Trophoblast cell (in vitro differentiated cells and primary cell): Measurements from ENCODE around the gene KCNQ2.
"Not testable (repeated sequence)": the region's sequence is repeated elsewhere in the genome, so short reads cannot be mapped to it uniquely, and the experiment has no call there.

Experiments
- DNase-seq, 2 donors: peaks; one replicate each; pipeline ENCODE4 v3.0.0-alpha.2; 2016
- H2AFZ ChIP-seq: 2 replicates; pipeline ENCODE4 v1.6.1; 2013; ENCODE audit warnings: low read length, moderate library complexity, mild to moderate bottlenecking; ENCODE audit not compliant: insufficient read depth, poor library complexity
- H2AK5ac ChIP-seq: 2 replicates; pipeline ENCODE4 v1.6.1; 2013; ENCODE audit warnings: mild to moderate bottlenecking, low read length
- H2BK120ac ChIP-seq: 2 replicates; pipeline ENCODE4 v1.6.1; 2013; ENCODE audit warnings: low read length, mild to moderate bottlenecking, moderate library complexity; ENCODE audit not compliant: insufficient read depth, poor library complexity
- H2BK12ac ChIP-seq: 2 replicates; pipeline ENCODE4 v1.6.1; 2013; ENCODE audit warnings: mild to moderate bottlenecking, low read length, moderate library complexity
- H2BK5ac ChIP-seq: 2 replicates; pipeline ENCODE4 v1.6.1; 2013; ENCODE audit warnings: low read length, low read depth, moderate library complexity, mild to moderate bottlenecking; ENCODE audit not compliant: poor library complexity
- H3K14ac ChIP-seq: 2 replicates; pipeline ENCODE4 v1.6.1; 2013; ENCODE audit warnings: mild to moderate bottlenecking, low read length
- H3K18ac ChIP-seq: 2 replicates; pipeline ENCODE4 v1.6.1; 2013; ENCODE audit warnings: mild to moderate bottlenecking, low read length
- H3K23ac ChIP-seq: 2 replicates; pipeline ENCODE4 v1.6.1; 2013; ENCODE audit warnings: low read length
- H3K27ac ChIP-seq: 2 replicates; pipeline ENCODE4 v1.5.1; 2013; ENCODE audit warnings: low read depth, mild to moderate bottlenecking, inconsistent platforms, low read length, moderate library complexity
- H3K27me3 ChIP-seq: 2 replicates; pipeline ENCODE4 v1.6.1; 2013; ENCODE audit warnings: inconsistent platforms, mild to moderate bottlenecking, low read length, moderate library complexity; ENCODE audit not compliant: insufficient read depth
- H3K36me3 ChIP-seq, 2 experiments: 1 replicate in 1 of 2; 2 replicates in 1 of 2; pipeline ENCODE4 v1.6.1; 2013; ENCODE audit warnings: low read length in 2 of 2, mild to moderate bottlenecking in 2 of 2, moderate library complexity in 1 of 2; ENCODE audit not compliant: insufficient read depth in 2 of 2, control insufficient read depth in 1 of 2
- H3K4ac ChIP-seq: 2 replicates; pipeline ENCODE4 v1.6.1; 2013; ENCODE audit warnings: low read depth, mild to moderate bottlenecking, low read length, moderate library complexity
- H3K4me1 ChIP-seq, 2 experiments: 1 replicate in 1 of 2; 2 replicates in 1 of 2; pipeline ENCODE4 v1.6.1; 2013; ENCODE audit warnings: low read length in 2 of 2, mild to moderate bottlenecking in 2 of 2, moderate library complexity in 1 of 2; ENCODE audit not compliant: insufficient read depth in 2 of 2, control insufficient read depth in 1 of 2
- H3K4me2 ChIP-seq: 2 replicates; pipeline ENCODE4 v1.6.1; 2013; ENCODE audit warnings: inconsistent platforms, mild to moderate bottlenecking, low read length, moderate library complexity
- H3K4me3 ChIP-seq: 2 replicates; pipeline ENCODE4 v1.5.1; 2013; ENCODE audit warnings: mild to moderate bottlenecking, low read depth, low read length, inconsistent platforms
- H3K79me1 ChIP-seq: one replicate; pipeline ENCODE4 v1.6.1; 2013; ENCODE audit warnings: low read length
- H3K79me2 ChIP-seq: 2 replicates; pipeline ENCODE4 v1.6.1; 2013; ENCODE audit warnings: low read length, mild to moderate bottlenecking; ENCODE audit not compliant: control insufficient read depth, insufficient read depth, poor library complexity
- H3K9ac ChIP-seq: 2 replicates; pipeline ENCODE4 v1.6.1; 2013; ENCODE audit warnings: mild to moderate bottlenecking, low read length
- H3K9me3 ChIP-seq: 2 replicates; pipeline ENCODE4 v1.6.1; 2013; ENCODE audit warnings: low read depth, mild to moderate bottlenecking, control low read depth, inconsistent platforms, low read length; ENCODE audit not compliant: insufficient read depth
- H4K12ac ChIP-seq: 2 replicates; pipeline ENCODE4 v1.6.1; 2013; ENCODE audit warnings: low read depth, mild to moderate bottlenecking, low read length, moderate library complexity
- H4K8ac ChIP-seq: 2 replicates; pipeline ENCODE4 v1.6.1; 2013; ENCODE audit warnings: low read depth, mild to moderate bottlenecking, low read length, moderate library complexity
- H4K91ac ChIP-seq: one replicate; pipeline ENCODE4 v1.6.1; 2013; ENCODE audit warnings: low read depth, mild to moderate bottlenecking, low read length, moderate library complexity
- WGBS: extraction: QIAGEN DNeasy Blood & Tissue Kit; methylation state at CpG from one replicate; pipeline ENCODE4 v1.1.7; 2013; ENCODE audit warnings: missing lambda C conversion rate; ENCODE audit not compliant: insufficient read length, insufficient coverage; ENCODE audit errors: extremely low coverage; 5-methylcytosine and 5-hydroxymethylcytosine counted together

KCNQ2 gene

GRCh38 chr20:63514520-63514919 is 42.1 kb upstream of the KCNQ2 start:
- not testable (repeated sequence) for H3K4me2 ChIP-seq, H4K8ac ChIP-seq, H2AFZ ChIP-seq, H3K27ac ChIP-seq, H3K27me3 ChIP-seq, H3K79me1 ChIP-seq, H3K14ac ChIP-seq, H3K9me3 ChIP-seq, H3K79me2 ChIP-seq, H4K91ac ChIP-seq, H4K12ac ChIP-seq, H3K18ac ChIP-seq, H3K9ac ChIP-seq, H2BK5ac ChIP-seq, H2BK120ac ChIP-seq, H3K4me3 ChIP-seq, H3K23ac ChIP-seq, H2AK5ac ChIP-seq, H2BK12ac ChIP-seq, H3K36me3 ChIP-seq, H3K4ac ChIP-seq, DNase-seq
- peaks cover 6 to 12% of the 10 kb centered on the region in 2 experiments for H3K4me1 ChIP-seq
- no CpG with 5 or more reads among the region's 10 CpGs for WGBS

DNA sequence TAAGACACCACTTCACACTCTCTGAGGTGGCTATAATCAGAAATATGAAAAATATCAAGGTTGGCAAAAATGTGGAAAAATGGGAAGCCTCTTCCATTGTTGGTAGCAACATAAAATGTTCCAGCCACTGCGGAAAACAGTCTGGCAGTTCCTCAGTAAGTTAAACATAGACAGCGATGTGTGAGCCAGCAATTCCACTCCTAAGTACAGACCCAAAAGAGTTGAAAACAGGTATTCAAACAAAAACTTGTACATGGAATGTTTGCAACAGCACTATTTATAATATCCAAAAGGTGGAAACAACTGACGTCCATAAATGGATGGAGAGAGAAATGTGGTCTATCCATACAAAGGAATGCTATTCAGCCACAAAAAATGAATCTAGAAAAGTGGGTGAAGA is 40.8 kb upstream of the KCNQ2 start:
- Histone ChIP-seq H3K27me3 (no peaks in the 10 kb centered on the region), H4K12ac (no peak overlapping the region), H3K4me2 (no peak overlapping the region), H2BK120ac (no peak overlapping the region), H3K36me3 (no peaks in the 10 kb centered on the region), H3K9ac (no peak overlapping the region), H3K4me1 (peaks cover under 1% of the 10 kb centered on the region in 2 experiments), H3K9me3 (no peaks in the 10 kb centered on the region), H3K23ac (no peak overlapping the region), H2AK5ac (no peak overlapping the region), H3K79me1 (no peaks in the 10 kb centered on the region), H3K4me3 (no peak overlapping the region), H3K27ac (no peak overlapping the region), H2BK5ac (no peak overlapping the region), H4K8ac (no peak overlapping the region), H4K91ac (no peak overlapping the region), H3K4ac (no peak overlapping the region), H2AFZ (no peak overlapping the region), H3K14ac (no peak overlapping the region), H2BK12ac (no peak overlapping the region), H3K18ac (no peak overlapping the region), H3K79me2 (no peaks in the 10 kb centered on the region)
- WGBS: no CpG with 5 or more reads among the region's 3 CpGs
- DNase-seq: no peak

- no peak overlapping the region for H2BK120ac ChIP-seq
- no peak overlapping the region for H3K9ac ChIP-seq
- H3K79me1 ChIP-seq: no peaks in the 10 kb centered on the region
- no peak for DNase-seq
- no peak overlapping the region for H3K23ac ChIP-seq
- no peak overlapping the region for H2AFZ ChIP-seq
- H2BK5ac ChIP-seq: no peak overlapping the region
- H3K36me3 ChIP-seq: no peaks in the 10 kb centered on the region
- H4K12ac ChIP-seq: no peak overlapping the region
- no CpG with 5 or more reads among the region's 9 CpGs for WGBS
- H3K14ac ChIP-seq: no peak overlapping the region
- H3K79me2 ChIP-seq: no peaks in the 10 kb centered on the region
- no peak overlapping the region for H2AK5ac ChIP-seq
- no peak overlapping the region for H4K8ac ChIP-seq
- H3K27me3 ChIP-seq: no peaks in the 10 kb centered on the region
- H3K4ac ChIP-seq: no peak overlapping the region
- no peak overlapping the region for H3K4me3 ChIP-seq
- no peak overlapping the region for H3K27ac ChIP-seq
- no peaks in the 10 kb centered on the region for H3K4me1 ChIP-seq
- H3K18ac ChIP-seq: no peak overlapping the region
- no peak overlapping the region for H4K91ac ChIP-seq
- peaks cover 10% of the 10 kb centered on the region for H3K9me3 ChIP-seq
- H3K4me2 ChIP-seq: no peak overlapping the region
- no peak overlapping the region for H2BK12ac ChIP-seq
These were observed 36.7 kb upstream of the KCNQ2 start for GRCh38 chr20:63509088-63509564.

DNA sequence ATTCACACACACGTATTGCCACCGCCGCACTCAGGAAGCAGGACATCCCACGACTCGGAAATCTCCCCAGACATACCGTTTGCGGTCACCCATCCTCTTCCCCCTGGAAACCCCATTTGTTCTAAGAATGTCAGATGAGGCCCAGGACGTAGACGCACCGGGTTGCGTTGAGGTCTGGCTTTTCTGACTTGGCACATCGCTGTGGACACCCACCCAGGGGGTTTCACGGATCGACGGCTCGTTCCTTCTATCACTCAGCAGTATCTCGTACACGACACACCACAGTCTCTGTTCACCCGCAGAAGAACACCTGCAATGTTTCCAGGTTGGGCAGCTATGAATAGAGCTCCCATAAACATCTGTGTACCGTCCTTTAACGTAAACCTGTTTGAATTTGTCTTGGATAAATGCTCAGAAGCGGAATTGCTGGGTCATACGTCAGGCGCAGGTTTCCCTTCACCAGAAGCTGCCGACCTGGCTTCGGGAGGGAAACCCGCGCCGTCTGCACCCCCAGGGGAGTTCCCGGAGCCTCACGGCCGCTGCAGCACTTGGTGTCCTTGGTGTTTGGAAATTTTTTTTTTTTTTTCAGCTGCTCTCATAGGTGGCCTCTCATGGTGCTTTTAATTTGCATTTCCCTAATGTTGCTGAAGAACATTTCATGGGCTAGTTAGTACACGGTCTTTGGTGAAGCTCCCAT is 35.8 kb upstream of the KCNQ2 start:
- H2BK12ac ChIP-seq: no peak overlapping the region
- no peak overlapping the region for H4K91ac ChIP-seq
- H3K9ac ChIP-seq: no peak overlapping the region
- H3K79me2 ChIP-seq: no peaks in the 10 kb centered on the region
- no peak overlapping the region for H3K4me3 ChIP-seq
- no peak overlapping the region for H3K23ac ChIP-seq
- no peaks in the 10 kb centered on the region for H3K79me1 ChIP-seq
- no peak overlapping the region for H3K14ac ChIP-seq
- no peak overlapping the region for H2BK5ac ChIP-seq
- no peak overlapping the region for H2BK120ac ChIP-seq
- H3K36me3 ChIP-seq: no peaks in the 10 kb centered on the region
- H3K9me3 ChIP-seq: peaks cover 12% of the 10 kb centered on the region
- DNase-seq: no peak
- H3K18ac ChIP-seq: no peak overlapping the region
- no peak overlapping the region for H4K8ac ChIP-seq
- H3K27me3 ChIP-seq: no peaks in the 10 kb centered on the region
- no peaks in the 10 kb centered on the region for H3K4me1 ChIP-seq
- no peak overlapping the region for H2AFZ ChIP-seq
- no peak overlapping the region for H3K4me2 ChIP-seq
- WGBS: no CpG with 5 or more reads among the region's 33 CpGs
- no peak overlapping the region for H3K27ac ChIP-seq
- no peak overlapping the region for H3K4ac ChIP-seq
- H2AK5ac ChIP-seq: no peak overlapping the region
- H4K12ac ChIP-seq: no peak overlapping the region
